Gastrocnemius medialis (tissue), 4 donors: Measurements from ENCODE around the gene JAML.

Experiments used
- POLR2A ChIP-seq, 2 donors: fragments of 450-650 bp; IDR thresholded peaks; one replicate each; pipeline ENCODE4 v1.6.1; 2017; ENCODE audit warnings: antibody characterized with exemption in 2 of 2, mild to moderate bottlenecking in 2 of 2, moderate library complexity in 2 of 2
- TF ChIP-seq, protein P1 (sequence below), 5 experiments: fragments of 450-650 bp in 3 of 5; fragments of 200-600 bp in 2 of 5; sonication (generic) in 2 of 5; IDR thresholded peaks in 4 of 5; conservative IDR thresholded peaks in 1 of 5; 1 replicate in 4 of 5; 2 replicates in 1 of 5; pipeline ENCODE4 v1.5.1; 2016 to 2019; ENCODE audit warnings: antibody characterized with exemption in 5 of 5, mild to moderate bottlenecking in 3 of 5, moderate library complexity in 3 of 5

DNA sequence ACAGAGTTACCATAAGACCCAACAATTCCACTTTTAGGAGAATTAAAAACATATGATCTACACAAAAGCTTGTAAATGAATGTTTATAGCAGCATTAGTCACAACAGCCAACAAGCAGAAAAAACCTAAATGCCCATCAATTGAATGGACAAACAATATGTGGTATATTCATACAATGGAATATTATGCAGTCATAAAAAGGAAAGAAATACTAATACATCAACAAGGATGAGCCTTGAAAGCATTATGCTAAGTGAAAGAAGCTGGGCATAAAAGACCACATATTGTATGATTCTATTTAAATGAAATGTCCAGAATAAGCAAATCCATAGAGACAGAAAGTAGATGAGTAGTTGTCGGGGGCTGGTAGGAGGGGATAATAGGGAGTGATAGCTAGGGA, 34.3 kb upstream of the JAML start:
- TF ChIP-seq, protein P1, sequence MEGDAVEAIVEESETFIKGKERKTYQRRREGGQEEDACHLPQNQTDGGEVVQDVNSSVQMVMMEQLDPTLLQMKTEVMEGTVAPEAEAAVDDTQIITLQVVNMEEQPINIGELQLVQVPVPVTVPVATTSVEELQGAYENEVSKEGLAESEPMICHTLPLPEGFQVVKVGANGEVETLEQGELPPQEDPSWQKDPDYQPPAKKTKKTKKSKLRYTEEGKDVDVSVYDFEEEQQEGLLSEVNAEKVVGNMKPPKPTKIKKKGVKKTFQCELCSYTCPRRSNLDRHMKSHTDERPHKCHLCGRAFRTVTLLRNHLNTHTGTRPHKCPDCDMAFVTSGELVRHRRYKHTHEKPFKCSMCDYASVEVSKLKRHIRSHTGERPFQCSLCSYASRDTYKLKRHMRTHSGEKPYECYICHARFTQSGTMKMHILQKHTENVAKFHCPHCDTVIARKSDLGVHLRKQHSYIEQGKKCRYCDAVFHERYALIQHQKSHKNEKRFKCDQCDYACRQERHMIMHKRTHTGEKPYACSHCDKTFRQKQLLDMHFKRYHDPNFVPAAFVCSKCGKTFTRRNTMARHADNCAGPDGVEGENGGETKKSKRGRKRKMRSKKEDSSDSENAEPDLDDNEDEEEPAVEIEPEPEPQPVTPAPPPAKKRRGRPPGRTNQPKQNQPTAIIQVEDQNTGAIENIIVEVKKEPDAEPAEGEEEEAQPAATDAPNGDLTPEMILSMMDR (IDR thresholded peaks at IDR 0.05 in 4 of 5, conservative IDR thresholded peaks at IDR 0.05 in 1 of 5) = no peak
- TF ChIP-seq POLR2A (IDR thresholded peaks at IDR 0.05) = no peak
